ENCODE data around the gene SNAPC4.

SNAPC4 gene

GRCh38 chr9:136370687-136371532 lies 29.1 kb downstream of the SNAPC4 start:
- DNase-seq: no peak

- no peak for DNase-seq
Measured at GRCh38 chr9:136370037-136370436, 29.9 kb downstream of the SNAPC4 start.

GRCh38 chr9:136368190-136368589 lies 31.8 kb downstream of the SNAPC4 start:
- DNase-seq: no peak

- DNase-seq: no peak
Measured at GRCh38 chr9:136367296-136368145, 32.4 kb downstream of the SNAPC4 start.

GRCh38 chr9:136366826-136367225 lies 33.1 kb downstream of the SNAPC4 start:
- no peak for DNase-seq

GRCh38 chr9:136365775-136366222 lies 34.2 kb downstream of the SNAPC4 start:
- DNase-seq: no peak

GRCh38 chr9:136364942-136365774 lies 34.8 kb downstream of the SNAPC4 start:
- no peak for DNase-seq

GRCh38 chr9:136363949-136364748 lies 35.8 kb downstream of the SNAPC4 start:
- no peak for DNase-seq

- DNase-seq: peak; percentile 93
Measured at GRCh38 chr9:136363106-136363948, 36.6 kb downstream of the SNAPC4 start, which contains the start of gene DNLZ. DNLZ (minus strand) TSS chr9:136363744; CDS start chr9:136363714, 30 bp downstream.

- no peak for DNase-seq
Measured at GRCh38 chr9:136362450-136362784, 37.6 kb downstream of the SNAPC4 start.

- no peak for DNase-seq
Measured at GRCh38 chr9:136361754-136362449, 38.1 kb downstream of the SNAPC4 start.

- no peak for DNase-seq
Measured at GRCh38 chr9:136361047-136361753, 38.8 kb downstream of the SNAPC4 start.

- no peak for DNase-seq
Measured at GRCh38 chr9:136359774-136360718, 39.9 kb downstream of the SNAPC4 start.

- DNase-seq: no peak
Measured at GRCh38 chr9:136358888-136359287, 41.1 kb downstream of the SNAPC4 start.

- DNase-seq: no peak
Measured at GRCh38 chr9:136358016-136358415, 42.0 kb downstream of the SNAPC4 start.

- no peak for DNase-seq
Measured at GRCh38 chr9:136357202-136357725, 42.7 kb downstream of the SNAPC4 start.

GRCh38 chr9:136355616-136356557 lies 44.1 kb downstream of the SNAPC4 start:
- no peak for DNase-seq

Data from NCI-H1436 (cell line).